GM18499 (cell line): Measurements from ENCODE around the gene BORCS5.

ENCODE experiments used
- ATAC-seq: cut with Tn5 transposase; IDR thresholded peaks from one replicate; pipeline ENCODE4 v1.9.1; 2021; ENCODE audit warnings: moderate number of reproducible peaks; ENCODE audit not compliant: insufficient read depth, unreplicated experiment

Gene BORCS5

DNA sequence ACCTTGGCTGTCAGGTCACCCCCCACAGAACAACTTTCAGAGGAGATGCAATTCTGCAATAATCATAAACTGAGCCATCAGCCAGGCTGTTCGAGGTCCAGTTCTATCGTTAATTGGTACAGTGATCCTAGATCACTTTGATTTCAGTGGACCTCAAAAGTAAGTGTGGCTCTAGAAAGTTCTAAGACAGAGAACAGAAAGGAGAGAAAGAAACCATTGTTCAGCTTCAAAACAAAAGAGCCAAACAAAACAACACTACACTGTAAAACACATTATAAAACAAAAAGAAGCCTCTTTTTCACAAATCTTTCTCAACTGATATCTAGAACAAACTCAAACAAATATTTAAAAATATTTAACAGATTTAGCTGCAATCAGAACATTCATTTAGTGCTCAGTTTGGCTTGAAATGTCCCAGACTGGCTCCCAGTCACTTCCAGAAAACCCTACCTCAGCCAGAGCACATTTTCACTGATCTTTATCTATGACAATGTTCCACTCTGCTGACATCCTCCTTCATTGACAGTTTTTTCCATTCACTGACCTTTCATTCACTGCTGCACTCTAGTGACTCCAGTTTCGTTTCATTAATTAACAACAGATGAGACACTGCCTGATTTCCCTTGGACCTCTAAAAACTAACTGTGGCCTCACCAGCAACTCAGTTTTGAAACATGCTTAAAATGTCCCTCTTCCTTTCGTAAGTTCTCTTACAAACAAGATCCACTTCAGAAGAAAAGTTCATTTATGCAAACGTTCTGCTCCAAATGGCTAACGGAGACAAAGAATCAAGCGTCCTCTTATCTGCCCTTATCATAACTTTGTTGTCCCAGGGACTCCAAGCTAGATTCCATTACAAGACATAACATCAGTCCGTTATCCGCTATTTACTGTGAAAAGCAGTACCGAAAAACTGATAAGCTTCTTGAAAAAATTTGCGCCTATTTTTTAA is 148.9 kb downstream of the BORCS5 start:
- ATAC-seq: peak; percentile 69

DNA sequence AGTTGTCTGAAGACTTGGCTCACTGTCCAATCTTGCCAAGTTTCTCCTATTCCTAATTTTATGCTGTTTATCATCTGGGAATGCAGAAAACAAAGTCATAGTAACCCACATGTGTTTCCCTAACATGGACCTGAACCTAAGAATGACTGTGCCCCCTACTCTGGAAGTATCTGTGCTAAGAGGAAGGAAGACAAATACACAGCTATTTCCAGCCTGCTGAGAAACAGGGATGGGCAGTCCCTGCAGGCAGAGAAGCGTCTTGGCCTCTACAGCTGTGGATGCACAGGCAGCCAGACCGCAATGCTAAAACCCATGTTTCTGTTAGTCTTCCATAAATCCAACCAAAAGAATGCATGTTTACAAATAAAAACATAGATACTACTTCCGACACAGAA is 149.6 kb downstream of the BORCS5 start:
- no peak for ATAC-seq

DNA sequence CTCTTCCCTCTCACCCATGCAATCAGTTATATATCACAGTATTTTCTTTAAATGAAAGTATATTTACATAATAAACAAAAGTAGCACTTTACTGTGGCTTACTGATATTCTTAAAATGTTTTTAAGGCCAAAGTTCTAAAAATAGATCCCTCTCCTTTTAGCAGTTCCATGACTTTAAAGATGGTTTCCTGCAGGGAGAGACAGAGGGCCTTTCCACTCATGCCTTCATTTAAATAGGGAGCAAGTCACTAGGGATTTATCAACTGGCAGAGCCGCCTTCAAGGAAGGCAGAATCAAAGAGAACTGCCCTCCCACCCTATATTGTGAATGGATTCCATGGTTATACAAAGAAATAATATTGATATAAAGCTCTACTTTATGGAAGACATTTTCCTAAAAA is 150.2 kb downstream of the BORCS5 start:
- ATAC-seq: no peak

DNA sequence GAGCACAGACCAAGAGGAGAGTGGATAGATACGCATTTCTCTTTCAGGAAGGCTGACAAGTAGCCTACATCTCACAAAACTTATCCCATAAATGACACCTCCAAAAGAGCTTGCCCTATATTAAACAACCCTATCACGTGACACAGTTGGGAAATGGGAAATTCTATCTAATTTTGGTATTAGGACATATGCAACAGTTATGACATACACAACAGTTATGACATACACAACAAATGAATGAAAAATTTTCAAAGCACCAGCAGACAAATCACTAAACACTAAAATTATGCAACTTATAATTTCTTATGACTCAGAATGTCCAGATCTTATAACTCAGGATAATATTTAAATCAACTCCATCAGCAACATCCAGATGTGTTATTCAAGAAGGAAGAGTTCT is 151.7 kb downstream of the BORCS5 start:
- ATAC-seq: no peak

DNA sequence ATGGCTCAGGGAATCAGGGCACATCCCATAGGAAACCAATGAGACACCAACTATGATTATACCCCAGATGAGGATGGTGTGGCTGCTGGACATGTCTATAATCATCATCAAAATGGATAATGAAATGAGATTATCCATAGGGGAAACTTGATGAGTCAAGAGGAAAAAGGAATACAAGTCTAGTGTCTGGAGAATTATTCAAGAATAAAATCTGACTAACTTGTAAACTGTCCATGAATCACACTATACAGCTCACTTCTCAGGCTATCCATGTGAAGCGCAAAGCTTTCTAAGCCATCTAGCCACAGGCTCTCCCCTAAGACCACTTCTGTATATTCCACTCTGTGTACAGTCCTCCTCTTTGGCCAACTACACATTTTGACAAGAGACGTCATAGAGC is 153.3 kb downstream of the BORCS5 start:
- ATAC-seq: no peak

DNA sequence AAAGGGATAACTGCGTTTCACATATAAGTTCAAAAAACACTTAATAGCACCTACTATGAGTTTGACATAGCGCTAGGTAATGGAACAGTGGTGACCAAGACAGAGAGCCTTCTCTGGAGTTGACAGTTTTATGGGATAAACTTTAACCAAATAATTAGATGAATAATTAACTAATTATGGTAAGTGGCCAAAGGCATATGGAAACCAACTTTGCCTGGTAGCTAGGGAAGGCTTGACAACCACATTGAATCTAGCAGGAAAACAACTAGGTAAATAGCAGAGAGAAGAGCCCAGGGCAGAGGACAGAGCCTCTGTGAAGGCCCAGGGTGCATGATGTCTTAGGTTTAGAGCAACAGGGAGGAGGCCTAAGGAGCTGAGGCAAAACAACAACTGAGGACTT is 153.7 kb downstream of the BORCS5 start:
- no peak for ATAC-seq

DNA sequence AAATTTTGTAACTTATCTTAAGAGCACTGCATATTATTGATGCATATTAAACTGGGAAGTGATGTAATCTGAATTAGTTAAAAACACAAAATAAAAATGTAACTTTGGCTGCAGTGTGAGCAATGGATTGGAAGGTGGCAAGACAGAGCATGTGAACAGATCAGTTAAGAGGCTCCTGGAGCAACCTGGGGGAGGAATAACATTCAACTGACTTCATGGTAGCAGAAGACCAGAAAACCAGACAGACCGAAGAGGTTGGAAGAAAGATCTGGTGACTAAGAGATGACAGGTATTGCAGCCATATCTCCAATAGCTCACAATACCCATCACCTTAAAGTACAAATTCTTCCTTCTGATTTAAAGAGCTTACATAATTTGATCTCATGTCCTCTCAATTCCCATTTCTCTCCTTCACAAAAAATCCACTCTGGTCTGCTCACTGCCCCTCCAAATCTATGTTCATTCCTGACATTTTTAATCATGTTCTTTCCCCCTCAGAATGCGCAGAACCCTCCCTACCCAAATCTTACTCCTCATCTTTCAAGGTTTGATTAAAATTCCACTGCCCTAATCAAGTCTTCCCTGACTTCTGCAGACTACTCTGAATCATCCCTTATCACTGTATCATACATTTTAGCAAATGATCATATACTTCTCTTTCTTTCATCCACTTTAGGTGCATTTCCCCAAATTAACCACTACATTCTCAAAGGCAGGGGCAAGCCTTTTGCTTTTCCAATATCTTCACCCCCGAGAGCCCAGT is 154.3 kb downstream of the BORCS5 start:
- no peak for ATAC-seq

DNA sequence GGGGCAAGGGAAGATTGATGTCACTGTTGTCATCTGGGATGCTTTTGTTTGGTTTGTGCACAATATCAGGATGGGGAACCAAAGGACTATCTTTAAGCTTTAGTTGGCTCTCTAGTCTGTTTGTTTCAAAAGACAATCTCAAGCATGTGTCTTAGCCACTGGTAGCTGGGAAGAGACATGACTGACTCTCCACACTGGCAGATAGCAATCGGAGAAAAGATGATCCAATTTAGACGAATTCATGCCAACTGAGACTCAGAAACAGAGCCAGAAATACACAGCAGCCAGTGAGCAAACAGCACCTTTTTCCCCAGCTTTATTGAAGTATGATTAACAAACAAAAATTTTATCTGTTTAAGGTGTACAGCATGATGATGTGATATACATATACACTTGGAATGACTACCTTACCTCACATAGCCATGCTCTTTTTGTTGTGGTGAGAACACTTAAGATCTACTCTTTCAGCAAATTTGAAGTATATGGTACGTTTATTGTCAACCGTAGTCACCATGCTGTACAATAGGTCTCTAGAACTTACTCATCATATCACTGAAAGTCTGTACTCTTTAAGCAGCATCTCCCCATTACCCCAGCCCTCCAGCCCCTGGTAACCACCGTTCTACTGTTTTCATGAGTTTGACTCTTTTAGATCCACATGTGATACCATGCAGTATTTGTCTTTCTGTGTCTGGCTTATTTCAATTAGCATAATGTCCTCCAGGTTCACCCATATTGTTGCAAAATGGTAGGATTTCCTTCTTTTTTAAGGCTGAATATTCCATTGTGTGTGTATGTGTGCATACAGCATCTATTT is 155.2 kb downstream of the BORCS5 start:
- no peak for ATAC-seq

DNA sequence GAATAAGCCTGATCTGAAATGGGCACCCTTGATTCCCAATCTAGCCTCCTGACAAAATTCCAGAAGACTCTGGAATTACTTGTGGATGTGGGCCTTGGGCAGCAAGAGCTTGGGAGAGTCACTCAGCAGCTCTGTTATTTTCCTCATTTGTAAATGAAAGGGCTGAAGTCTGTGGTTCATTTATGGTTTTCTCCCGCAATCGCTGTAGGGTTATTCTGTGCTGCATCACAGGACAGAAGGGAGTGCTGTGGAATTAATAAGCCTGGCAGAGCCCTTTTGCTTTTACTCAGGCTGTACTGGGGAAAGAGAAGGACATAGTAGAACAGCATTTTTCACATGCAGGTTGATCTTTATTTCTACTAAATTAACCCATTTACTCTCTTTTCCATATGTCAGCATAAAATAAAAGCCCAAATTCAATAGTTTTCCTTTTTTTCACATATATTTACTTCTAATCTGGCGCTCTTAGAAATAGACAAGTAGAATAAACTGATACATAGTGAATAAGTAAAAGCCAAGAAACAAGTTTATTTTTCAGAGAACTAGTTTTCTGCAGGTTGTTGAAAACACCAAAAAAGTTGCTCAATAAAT is 156.6 kb downstream of the BORCS5 start:
- no peak for ATAC-seq

DNA sequence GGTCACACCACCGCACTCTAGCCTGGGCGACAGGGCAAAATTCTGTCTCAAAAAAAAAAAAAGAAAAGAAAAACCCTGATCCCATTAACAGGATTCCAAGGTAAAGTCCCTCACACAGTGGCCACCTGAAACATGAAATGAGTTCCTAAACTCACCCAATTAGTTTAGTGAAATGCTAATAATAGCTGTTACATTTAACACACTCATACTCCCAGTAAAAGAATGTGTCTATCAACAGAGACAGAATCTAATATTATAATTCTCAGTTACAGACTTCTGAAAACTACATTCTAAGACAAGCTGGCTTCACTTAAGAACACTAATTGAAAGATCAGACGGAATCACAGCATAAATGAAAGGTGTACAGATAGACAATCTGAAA is 161.6 kb downstream of the BORCS5 start:
- no peak for ATAC-seq

DNA sequence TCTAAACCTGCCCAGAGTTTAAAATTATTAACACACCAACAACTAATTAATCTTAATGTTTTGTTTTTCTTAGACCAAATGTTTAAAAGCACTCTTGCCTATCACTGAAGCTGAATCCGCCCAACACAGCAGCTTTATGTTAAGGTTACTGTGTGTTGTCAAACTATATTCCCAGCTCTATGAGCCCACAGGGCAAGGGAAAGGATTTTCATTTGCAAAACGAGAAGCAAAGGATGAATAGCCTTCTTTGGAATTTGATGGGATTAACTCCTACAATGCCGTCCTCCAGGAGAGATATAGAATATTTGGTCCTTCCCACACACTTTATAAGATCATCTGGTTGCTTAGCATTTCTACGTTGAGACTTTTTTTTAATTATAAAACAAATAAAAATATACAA is 162.0 kb downstream of the BORCS5 start:
- ATAC-seq: no peak
